Ammon's horn (tissue), 1 donor: ENCODE data around the gene UVRAG.
A peak's percentile ranks its signal among the peaks of the same experiment; 100 is the strongest.
"Not testable (repeated sequence)": the region's sequence is repeated elsewhere in the genome, so short reads cannot be mapped to it uniquely, and the experiment has no call there.

Source experiments
- DNase-seq: peaks from one replicate; pipeline ENCODE4 v3.0.0-alpha.2; 2016; ENCODE audit warnings: low spot score

The UVRAG gene

DNA sequence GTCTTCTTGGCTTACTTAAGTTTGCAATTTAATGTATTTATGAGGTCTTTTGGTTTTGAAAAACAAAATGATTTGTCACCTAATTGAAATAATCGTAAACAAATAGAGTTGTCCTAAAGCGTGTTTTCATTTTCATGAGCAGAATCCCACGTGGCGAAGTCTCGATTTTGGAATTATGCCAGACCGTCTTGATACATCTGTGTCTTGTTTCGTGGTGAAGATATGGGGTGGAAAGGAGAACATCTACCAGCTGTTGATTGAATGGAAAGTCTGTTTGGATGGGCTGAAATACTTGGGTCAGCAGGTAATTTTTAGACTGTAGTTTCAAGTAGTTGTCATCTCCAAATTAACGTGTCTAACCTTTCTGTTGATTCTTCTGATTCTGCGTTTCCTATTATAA, 64.7 kb downstream of the UVRAG start:
- no peak for DNase-seq

DNA sequence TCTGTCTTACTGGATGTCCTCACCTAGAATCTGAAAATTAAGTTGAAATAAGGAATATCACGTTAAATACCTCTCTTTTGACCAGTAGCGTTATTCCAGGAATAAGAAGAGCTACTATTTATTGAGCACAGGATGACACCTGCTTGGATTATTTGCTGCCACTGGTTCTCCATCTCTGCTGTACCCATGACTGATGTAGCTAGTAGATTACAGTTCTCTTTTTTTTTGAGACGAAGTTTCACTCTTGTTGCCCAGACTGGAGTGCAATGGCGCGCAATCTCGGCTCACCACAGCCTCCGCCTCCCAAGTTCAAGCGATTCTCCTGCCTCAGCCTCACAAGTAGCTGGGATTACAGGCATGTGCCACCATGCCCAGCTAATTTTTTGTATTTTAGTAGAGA, 65.3 kb downstream of the UVRAG start:
- DNase-seq, result not testable (repeated sequence)

DNA sequence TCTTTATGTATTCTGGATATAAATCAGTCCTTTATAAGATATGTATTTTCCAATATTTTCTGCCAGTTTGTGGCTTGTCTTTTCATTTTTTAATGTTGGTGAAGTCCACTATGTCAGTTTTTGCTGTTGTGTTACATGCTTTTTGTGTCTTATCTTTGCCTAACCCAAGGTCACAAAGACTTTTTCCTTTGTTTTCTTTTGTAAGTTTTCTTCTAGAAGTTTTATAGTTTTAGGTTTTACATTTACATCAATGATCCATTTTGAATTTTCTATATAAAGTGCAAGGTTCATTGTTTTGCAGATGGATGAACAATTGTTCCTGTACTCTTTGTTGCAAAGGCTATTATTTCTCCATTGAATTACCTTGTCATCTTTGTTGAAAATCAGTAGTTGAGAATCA, 69.3 kb downstream of the UVRAG start:
- no peak for DNase-seq

- no peak for DNase-seq
These were observed 73.4 kb downstream of the UVRAG start for GRCh38 chr11:75888416-75888815.

GRCh38 chr11:75891947-75892739, 77.1 kb downstream of the UVRAG start:
- DNase-seq, result peak; percentile 31

GRCh38 chr11:75893251-75893650, 78.2 kb downstream of the UVRAG start:
- DNase-seq, result no peak

DNA sequence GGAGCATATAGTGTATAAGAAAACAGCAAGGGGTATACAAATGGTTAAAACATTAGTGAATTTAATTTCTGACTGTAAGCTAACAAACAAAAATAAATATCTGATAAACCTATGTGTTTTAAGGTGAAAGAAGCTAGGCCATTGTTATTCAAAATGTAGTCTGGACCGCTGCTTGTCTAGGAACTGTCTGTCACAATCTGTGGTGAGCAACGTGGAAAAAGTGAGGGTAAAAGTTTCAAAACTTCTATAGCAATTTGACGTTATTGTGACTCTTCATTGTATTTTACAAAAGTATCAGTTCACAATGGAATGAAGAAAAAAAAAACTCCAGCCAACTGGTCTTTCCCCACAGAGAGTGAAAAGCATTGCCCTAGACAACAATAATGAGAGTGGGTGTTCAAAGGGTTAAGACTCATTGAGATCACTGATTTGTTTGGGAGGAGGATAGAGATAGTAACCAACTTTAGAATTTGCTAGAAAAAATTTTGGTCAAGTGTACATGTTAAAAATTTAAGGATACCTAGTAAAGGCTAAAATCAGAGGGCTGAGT, 79.1 kb downstream of the UVRAG start:
- DNase-seq, result no peak

DNA sequence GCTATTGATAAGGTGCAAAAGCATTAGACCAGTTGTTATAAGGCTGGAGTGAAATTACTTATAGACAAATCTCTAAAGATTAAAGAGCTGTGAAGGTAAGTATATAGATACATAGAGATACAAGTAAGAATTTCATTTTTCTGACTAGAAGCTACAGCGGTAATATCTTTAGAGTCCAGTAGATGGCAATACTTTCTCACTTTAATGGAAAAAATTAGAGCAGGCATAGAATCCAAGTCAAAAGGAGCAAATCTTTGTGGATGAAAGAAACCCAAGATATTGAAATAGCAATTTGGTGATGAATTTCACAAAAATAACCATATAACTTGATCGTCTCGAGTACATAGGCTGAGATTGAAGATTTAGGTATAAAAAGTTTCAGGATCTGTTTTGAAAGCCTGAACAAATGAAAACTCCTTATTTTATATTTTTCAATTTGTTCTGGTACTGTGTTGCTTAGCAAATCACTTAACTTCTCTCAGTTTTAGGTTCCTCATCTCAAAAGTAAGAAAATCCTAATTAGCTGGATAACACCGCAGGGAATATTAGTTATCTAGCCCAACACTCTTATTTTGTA, 81.9 kb downstream of the UVRAG start:
- DNase-seq, result no peak

GRCh38 chr11:75898871-75899270, 83.9 kb downstream of the UVRAG start:
- DNase-seq, result no peak

- no peak for DNase-seq
These were observed 84.8 kb downstream of the UVRAG start for GRCh38 chr11:75899806-75900205.

- no peak for DNase-seq
These were observed 85.8 kb downstream of the UVRAG start for GRCh38 chr11:75900848-75901247.

GRCh38 chr11:75902631-75903030, 87.6 kb downstream of the UVRAG start:
- DNase-seq, result no peak

GRCh38 chr11:75903276-75903675, 88.3 kb downstream of the UVRAG start:
- peak; percentile 16 for DNase-seq

- DNase-seq, result no peak
These were observed 90.4 kb downstream of the UVRAG start for GRCh38 chr11:75905434-75905833.

DNA sequence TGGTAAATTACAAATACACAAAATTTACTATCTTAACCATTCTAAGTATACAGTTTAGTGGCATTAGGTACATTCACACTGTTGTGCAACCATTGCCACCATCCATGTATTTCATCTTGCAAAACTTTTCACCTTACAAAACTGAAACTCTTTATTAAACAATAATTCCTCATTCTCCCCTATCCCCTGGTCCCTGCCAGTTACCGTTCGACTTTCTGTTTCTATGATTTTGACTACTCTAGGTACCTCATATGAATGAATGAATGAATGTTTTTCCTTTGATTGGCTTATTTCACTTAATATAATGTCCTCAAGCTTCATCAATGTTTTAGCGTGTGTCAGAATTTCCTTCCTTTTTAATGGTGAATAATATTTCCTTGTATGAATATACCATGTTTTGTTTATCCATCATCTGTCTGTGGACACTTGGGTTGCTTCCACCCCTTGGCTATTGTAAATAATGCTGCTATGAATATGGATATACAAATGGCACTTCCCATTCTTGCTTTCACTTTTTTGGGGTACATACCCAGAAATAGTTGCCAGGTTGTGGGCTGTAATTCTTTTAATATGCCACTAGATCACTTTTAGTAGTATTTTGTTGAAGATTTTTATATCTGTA, 93.0 kb downstream of the UVRAG start:
- DNase-seq, result no peak

- DNase-seq, result no peak
These were observed 95.6 kb downstream of the UVRAG start for GRCh38 chr11:75910426-75911145.

DNA sequence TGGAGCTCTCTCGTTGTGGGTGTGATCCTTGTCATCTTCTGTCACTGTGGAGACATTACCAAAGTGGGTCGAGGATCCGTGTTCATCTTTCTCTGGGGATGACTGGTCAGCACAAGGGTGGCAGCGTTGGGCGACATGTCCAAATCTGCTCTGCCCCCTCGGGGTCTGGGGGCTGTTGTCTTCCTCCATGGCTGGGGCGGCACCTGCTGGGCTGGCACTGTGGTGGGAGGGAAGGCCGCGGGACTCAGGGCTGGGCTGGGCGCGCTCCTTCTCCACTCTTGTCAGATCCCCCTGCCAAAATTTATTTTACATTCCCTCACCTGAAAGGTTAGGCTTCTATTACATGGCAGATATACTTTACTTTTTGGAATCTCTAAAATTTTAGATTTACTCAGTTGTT, 96.4 kb downstream of the UVRAG start:
- DNase-seq, result no peak

- no peak for DNase-seq
These were observed 99.0 kb downstream of the UVRAG start for GRCh38 chr11:75913984-75914383.

- no peak for DNase-seq
These were observed 101.9 kb downstream of the UVRAG start for GRCh38 chr11:75916882-75917281.

DNA sequence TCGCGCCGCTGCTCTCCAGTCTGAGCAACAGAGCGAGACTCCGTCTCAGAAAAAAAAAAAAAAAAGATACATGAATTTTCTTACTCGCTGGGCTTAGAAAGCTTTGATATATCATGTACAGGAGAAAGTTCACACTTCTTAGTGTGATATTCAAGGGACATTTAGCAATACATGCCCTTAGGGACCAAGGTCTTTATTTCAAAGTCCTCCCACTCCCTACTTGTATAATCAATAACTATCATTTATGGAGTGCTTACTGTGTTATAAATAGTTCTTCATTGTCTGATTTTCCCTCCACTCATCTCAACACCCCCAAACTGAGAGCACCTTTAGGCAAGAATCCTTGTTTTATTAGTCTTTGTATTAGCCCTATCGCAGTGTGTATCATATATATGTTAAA, 103.3 kb downstream of the UVRAG start:
- DNase-seq, result no peak

GRCh38 chr11:75919525-75919924, 104.5 kb downstream of the UVRAG start:
- DNase-seq, result no peak

GRCh38 chr11:75920848-75921247, 105.8 kb downstream of the UVRAG start:
- DNase-seq, result no peak
